ENCODE measurements around the gene CAND1. TPM values are rescaled to one million over a fixed set of nuclear protein-coding genes. Genes with fewer than 3 reads are reported as not detected.

Gene CAND1
- total RNA-seq, 4 donors from 2014 or later, result 88.5 to 127 (median 98.9) TPM

GRCh38 chr12:67357376-67358125 lies 88.4 kb downstream of the CAND1 start:
- Histone ChIP-seq H3K27me3 (no peaks in the 10 kb centered on the region), H3K27ac (peak overlapping the region; percentile 19 to 77 (median 40)), H3K9me3 (no peaks in the 10 kb centered on the region), H3K36me3 (no peaks in the 10 kb centered on the region), H3K4me3 (replicated peaks in 1 of 3) (no peak overlapping the region), H3K4me1 (peaks cover 29 to 54% of the 10 kb centered on the region in 2 donors)
- TF ChIP-seq, protein P1, sequence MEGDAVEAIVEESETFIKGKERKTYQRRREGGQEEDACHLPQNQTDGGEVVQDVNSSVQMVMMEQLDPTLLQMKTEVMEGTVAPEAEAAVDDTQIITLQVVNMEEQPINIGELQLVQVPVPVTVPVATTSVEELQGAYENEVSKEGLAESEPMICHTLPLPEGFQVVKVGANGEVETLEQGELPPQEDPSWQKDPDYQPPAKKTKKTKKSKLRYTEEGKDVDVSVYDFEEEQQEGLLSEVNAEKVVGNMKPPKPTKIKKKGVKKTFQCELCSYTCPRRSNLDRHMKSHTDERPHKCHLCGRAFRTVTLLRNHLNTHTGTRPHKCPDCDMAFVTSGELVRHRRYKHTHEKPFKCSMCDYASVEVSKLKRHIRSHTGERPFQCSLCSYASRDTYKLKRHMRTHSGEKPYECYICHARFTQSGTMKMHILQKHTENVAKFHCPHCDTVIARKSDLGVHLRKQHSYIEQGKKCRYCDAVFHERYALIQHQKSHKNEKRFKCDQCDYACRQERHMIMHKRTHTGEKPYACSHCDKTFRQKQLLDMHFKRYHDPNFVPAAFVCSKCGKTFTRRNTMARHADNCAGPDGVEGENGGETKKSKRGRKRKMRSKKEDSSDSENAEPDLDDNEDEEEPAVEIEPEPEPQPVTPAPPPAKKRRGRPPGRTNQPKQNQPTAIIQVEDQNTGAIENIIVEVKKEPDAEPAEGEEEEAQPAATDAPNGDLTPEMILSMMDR (IDR thresholded peaks at IDR 0.05), result peak in 1 of 6 experiments; percentile 3
- TF ChIP-seq POLR2A (IDR thresholded peaks at IDR 0.05), result no peak
- DNase-seq, result peak; percentile 47 to 62
- intact Hi-C loops (cut with DNase I), result loop anchor here (5.0 kb wide), 1 partner anchor 585 kb away; no protein-coding TSS in a partner anchor
- WGBS, 2 donors, result 47 to 61% methylated on average over 7 of the region's 7 CpGs

GRCh38 chr12:67358781-67359338 lies 89.7 kb downstream of the CAND1 start:
- DNase-seq, result peak in 1 of 2 donors; percentile 17
- intact Hi-C loops (cut with DNase I), result loop anchor here (5.0 kb wide), 1 partner anchor 583 kb away; no protein-coding TSS in a partner anchor
- Histone ChIP-seq H3K4me3 (replicated peaks in 1 of 3) (no peak overlapping the region), H3K27ac (peak overlapping the region in 1 of 3 donors; percentile 21), H3K36me3 (no peaks in the 10 kb centered on the region), H3K4me1 (peaks cover 29 to 52% of the 10 kb centered on the region in 2 donors), H3K9me3 (no peaks in the 10 kb centered on the region), H3K27me3 (no peaks in the 10 kb centered on the region)
- WGBS, 2 donors, result 39 to 49% methylated on average over 4 of the region's 4 CpGs
- TF ChIP-seq POLR2A (IDR thresholded peaks at IDR 0.05), result no peak
- TF ChIP-seq, protein P1 (IDR thresholded peaks at IDR 0.05), result no peak

GRCh38 chr12:67362526-67362925 lies 93.4 kb downstream of the CAND1 start:
- DNase-seq, result no peak
- WGBS, 2 donors, result 64 to 80% methylated on average over 6 of the region's 6 CpGs
- Histone ChIP-seq H3K9me3 (no peaks in the 10 kb centered on the region), H3K4me3 (replicated peaks in 1 of 3) (no peak overlapping the region), H3K27me3 (no peaks in the 10 kb centered on the region), H3K36me3 (no peaks in the 10 kb centered on the region), H3K27ac (no peak overlapping the region), H3K4me1 (peaks cover 5 to 18% of the 10 kb centered on the region in 2 donors)
- TF ChIP-seq POLR2A (IDR thresholded peaks at IDR 0.05), result no peak
- TF ChIP-seq, protein P1 (IDR thresholded peaks at IDR 0.05), result no peak
- intact Hi-C loops (cut with DNase I), result no loop called here

DNA sequence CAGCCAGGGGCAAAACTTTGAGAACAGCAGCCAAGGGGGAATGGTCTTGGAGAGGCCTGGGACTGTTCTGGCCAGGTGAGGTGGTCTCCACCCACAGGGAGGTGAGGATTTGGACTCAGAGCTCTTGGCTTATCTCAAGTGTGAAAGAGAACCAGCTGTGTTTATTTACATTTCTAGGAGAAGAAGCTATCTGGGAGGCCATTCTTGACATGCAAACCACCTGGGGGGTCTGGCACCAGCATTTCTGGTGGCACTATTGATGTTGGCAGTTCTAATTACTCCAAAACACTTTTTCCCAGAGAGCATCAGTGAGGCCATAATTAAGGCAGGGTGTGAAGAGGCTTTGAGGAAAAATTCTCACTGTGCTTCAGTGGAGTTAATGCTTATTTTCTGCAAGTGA lies 95.1 kb downstream of the CAND1 start:
- H3K27ac ChIP-seq, result no peak overlapping the region
- peaks cover 0 to 2% of the 10 kb centered on the region in 2 donors for H3K4me1 ChIP-seq
- H3K36me3 ChIP-seq, result no peaks in the 10 kb centered on the region
- no peak for DNase-seq
- H3K27me3 ChIP-seq, result no peaks in the 10 kb centered on the region
- intact Hi-C loops (cut with DNase I), result no loop called here
- H3K4me3 ChIP-seq (replicated peaks in 1 of 3), result no peak overlapping the region
- H3K9me3 ChIP-seq, result no peaks in the 10 kb centered on the region
- TF ChIP-seq, protein P1 (IDR thresholded peaks at IDR 0.05), result no peak
- TF ChIP-seq POLR2A (IDR thresholded peaks at IDR 0.05), result no peak

DNA sequence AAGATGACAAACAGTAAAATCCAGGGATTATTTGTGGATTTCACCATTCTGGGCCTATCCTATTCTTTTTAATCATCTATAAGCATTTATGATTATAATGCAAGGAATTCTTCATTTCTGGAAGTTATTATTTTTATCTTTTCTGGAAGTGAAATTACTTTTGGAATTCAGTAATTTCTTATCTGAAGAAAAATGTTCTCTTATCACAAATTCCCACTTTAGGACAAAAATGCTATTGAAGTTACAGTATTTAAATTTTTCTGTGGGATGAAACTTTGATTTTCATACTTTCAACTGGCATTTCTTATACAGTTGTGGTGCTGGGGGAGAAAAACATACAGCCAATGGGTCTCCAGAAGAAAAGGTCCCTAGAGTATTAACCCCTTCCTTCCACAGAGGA lies 96.0 kb downstream of the CAND1 start:
- H3K4me3 ChIP-seq (replicated peaks in 1 of 3), result no peak overlapping the region
- no peak for TF ChIP-seq POLR2A (IDR thresholded peaks at IDR 0.05)
- TF ChIP-seq, protein P1 (IDR thresholded peaks at IDR 0.05), result no peak
- H3K27me3 ChIP-seq, result no peaks in the 10 kb centered on the region
- DNase-seq, result no peak
- no peak overlapping the region for H3K27ac ChIP-seq
- intact Hi-C loops (cut with DNase I), result no loop called here
- H3K36me3 ChIP-seq, result no peaks in the 10 kb centered on the region
- no peaks in the 10 kb centered on the region for H3K9me3 ChIP-seq
- no peaks in the 10 kb centered on the region for H3K4me1 ChIP-seq

Data from thyroid gland (tissue), 4 donors.